HG02884 (cell line): Measurements from ENCODE around the gene AGMAT.
A peak's percentile ranks its signal among the peaks of the same experiment; 100 is the strongest.

Experiments
- ATAC-seq: cut with Tn5 transposase; IDR thresholded peaks from one replicate; pipeline ENCODE4 v1.9.1; 2021; ENCODE audit warnings: mild to moderate bottlenecking, moderate library complexity; ENCODE audit not compliant: unreplicated experiment

AGMAT gene

GRCh38 chr1:15568387-15569073 lies 16.3 kb downstream of the AGMAT start:
- ATAC-seq = no peak

GRCh38 chr1:15559189-15559810 lies 25.6 kb downstream of the AGMAT start:
- ATAC-seq = no peak

- no peak for ATAC-seq
Observed at GRCh38 chr1:15558516-15558915, 26.3 kb downstream of the AGMAT start.

- ATAC-seq = no peak
Observed at GRCh38 chr1:15557594-15557993, 27.3 kb downstream of the AGMAT start.

- no peak for ATAC-seq
Observed at GRCh38 chr1:15557008-15557407, 27.8 kb downstream of the AGMAT start.

GRCh38 chr1:15550573-15550972 lies 34.3 kb downstream of the AGMAT start:
- ATAC-seq = no peak

- no peak for ATAC-seq
Observed at GRCh38 chr1:15546641-15547040, 38.2 kb downstream of the AGMAT start.

- no peak for ATAC-seq
Observed at GRCh38 chr1:15543589-15544568, 41.0 kb downstream of the AGMAT start.

GRCh38 chr1:15543251-15543588 lies 41.6 kb downstream of the AGMAT start:
- no peak for ATAC-seq

GRCh38 chr1:15542388-15543250 lies 42.2 kb downstream of the AGMAT start:
- ATAC-seq = no peak

- no peak for ATAC-seq
Observed at GRCh38 chr1:15541231-15541792, 43.5 kb downstream of the AGMAT start.

- no peak for ATAC-seq
Observed at GRCh38 chr1:15540186-15540585, 44.7 kb downstream of the AGMAT start.

- ATAC-seq = no peak
Observed at GRCh38 chr1:15538771-15539170, 46.1 kb downstream of the AGMAT start.

- no peak for ATAC-seq
Observed at GRCh38 chr1:15531682-15532081, 53.2 kb downstream of the AGMAT start.

- no peak for ATAC-seq
Observed at GRCh38 chr1:15531003-15531402, 53.8 kb downstream of the AGMAT start.

GRCh38 chr1:15526490-15527339 lies 58.1 kb downstream of the AGMAT start, which contains the start of gene DNAJC16:
Gene DNAJC16, plus strand, starts transcription at chr1:15526848. Its CDS starts 2,258 bp downstream, at chr1:15529106.
- ATAC-seq = peak; percentile 59

- ATAC-seq = no peak
Observed at GRCh38 chr1:15526021-15526489, 58.8 kb downstream of the AGMAT start.

- no peak for ATAC-seq
Observed at GRCh38 chr1:15525050-15526020, 59.5 kb downstream of the AGMAT start.
